Skin of body (tissue), 2 donors: ENCODE data around the gene SLC39A10. TPM values are rescaled to one million over a fixed set of nuclear protein-coding genes. Genes with fewer than 3 reads are reported as not detected.
"Not testable (repeated sequence)": the region's sequence is repeated elsewhere in the genome, so short reads cannot be mapped to it uniquely, and the experiment has no call there.

Experiments used
- DNase-seq: peaks from one replicate; lab custom pipeline; 2025; lab: John Stamatoyannopoulos, UW
- total RNA-seq: library from RNA; depleted of rRNA; stranded (reverse); fragments of >200 nt; gene quantifications from one replicate; pipeline ENCODE4 v1.2.3, GENCODE V29; 2014

Gene SLC39A10
- total RNA-seq, 1 donor from 2014 or later = 49.0 TPM

GRCh38 chr2:195671563-195671962, 14.5 kb downstream of the SLC39A10 start:
- no peak for DNase-seq

DNA sequence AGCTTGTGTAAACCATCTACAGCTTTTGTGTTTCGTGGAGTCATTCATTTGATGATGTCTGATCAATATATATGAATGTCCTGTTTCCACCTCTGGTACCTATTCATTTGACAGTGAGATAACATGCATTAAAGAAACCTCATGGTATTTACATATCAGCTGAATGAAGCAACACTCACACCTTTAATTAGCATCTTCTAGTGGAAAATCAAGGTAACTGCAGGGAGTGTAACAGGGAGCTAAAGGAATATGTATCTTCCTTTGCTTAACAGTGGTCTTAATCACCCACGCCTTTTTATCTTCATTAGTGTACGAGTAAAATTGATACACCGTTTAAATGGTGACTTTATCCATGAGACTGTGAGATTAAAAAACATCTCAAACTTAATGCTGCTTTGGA, 15.6 kb downstream of the SLC39A10 start:
- no peak for DNase-seq

DNA sequence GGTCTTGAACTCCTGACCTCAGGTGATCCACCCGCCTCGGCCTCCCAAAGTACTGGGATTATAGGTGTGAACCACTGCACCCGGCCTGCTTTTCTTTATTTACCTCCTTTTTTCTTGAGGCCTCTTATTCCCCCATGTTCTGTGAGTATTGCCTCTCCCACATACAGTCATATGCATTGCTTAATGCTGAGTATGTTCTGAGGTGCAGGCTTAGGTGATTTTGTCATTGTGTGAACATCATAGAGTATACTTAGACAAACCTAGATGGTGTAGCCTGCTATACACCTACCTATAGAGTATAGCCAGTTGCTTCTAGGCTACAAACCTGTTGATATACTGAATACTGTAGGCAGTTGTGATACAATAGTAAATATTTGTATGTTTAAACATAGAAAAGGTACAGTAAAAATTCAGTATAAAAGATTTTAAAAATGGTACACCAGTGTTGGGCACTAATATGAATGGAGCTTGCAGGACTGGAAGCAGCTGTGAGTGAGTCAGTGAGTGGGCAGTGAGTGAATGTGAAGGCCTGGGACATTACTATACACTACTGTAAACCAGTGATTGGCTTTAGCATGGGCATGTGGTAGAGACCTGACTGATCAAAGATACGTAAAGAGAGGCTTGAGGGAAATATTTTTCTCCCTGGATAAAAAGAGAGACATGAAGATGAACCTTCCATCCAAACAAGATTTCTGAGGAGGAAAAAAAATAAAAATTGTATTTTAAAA, 17.6 kb downstream of the SLC39A10 start:
- no peak for DNase-seq

GRCh38 chr2:195675783-195676427, 18.9 kb downstream of the SLC39A10 start:
- no peak for DNase-seq

GRCh38 chr2:195677290-195677689, 20.3 kb downstream of the SLC39A10 start:
- DNase-seq = no peak

- DNase-seq = no peak
Observed at GRCh38 chr2:195677884-195678283, 20.9 kb downstream of the SLC39A10 start.

DNA sequence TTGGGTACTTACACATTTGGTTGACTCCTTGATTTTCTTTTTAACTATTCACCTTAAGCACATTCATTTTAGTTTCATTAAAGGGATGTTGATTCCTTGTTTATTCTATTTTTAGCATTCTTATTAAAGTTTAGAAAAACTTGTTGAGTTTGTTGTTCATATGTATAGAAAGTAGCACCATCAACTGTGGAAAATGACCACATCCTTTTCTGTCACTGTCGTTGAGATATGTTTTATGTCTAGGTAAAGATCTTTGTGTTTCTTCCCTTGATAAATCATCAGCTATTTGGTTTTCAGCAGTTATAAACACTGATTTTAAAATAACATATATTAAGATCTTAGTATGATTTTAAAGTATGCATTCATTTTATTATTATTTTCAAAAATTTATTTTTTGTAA, 25.1 kb downstream of the SLC39A10 start:
- DNase-seq = no peak

DNA sequence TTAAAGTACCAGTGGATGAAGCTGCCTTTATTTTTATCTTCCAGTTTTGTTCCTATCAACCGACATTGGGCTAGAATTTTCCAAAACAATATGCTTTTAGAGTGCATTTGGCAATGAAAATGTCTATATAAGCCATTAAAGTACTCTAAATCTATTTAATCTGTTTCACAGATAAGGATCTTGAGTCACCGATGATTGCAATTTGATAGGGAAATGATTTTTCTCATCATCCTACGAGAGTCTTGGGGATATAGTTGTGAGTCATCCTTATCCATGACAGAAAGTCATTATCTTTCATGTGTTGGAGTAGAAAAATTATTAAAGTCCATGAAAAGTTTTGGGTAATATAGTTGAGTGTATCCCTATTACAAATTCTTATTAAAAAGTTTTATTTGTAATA, 26.1 kb downstream of the SLC39A10 start:
- DNase-seq = no peak

DNA sequence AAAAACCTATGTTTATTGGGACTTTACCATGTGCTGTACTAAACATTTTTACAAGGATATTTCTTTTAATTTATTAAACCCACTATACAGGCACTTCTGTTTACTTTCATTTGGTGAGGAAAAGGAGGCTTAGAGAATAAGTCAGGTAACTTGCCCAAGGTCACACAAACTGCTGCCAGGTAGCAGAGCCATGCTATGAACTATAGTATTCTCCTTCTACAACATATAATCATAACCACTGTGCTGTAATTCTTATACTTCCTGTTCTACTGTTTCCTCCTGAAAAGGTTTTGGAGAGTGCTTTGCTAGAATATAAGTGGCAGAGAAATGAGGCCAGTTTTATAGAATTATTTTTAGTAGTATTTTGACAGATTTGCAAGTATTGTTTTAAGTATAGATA, 29.5 kb downstream of the SLC39A10 start:
- DNase-seq = no peak

DNA sequence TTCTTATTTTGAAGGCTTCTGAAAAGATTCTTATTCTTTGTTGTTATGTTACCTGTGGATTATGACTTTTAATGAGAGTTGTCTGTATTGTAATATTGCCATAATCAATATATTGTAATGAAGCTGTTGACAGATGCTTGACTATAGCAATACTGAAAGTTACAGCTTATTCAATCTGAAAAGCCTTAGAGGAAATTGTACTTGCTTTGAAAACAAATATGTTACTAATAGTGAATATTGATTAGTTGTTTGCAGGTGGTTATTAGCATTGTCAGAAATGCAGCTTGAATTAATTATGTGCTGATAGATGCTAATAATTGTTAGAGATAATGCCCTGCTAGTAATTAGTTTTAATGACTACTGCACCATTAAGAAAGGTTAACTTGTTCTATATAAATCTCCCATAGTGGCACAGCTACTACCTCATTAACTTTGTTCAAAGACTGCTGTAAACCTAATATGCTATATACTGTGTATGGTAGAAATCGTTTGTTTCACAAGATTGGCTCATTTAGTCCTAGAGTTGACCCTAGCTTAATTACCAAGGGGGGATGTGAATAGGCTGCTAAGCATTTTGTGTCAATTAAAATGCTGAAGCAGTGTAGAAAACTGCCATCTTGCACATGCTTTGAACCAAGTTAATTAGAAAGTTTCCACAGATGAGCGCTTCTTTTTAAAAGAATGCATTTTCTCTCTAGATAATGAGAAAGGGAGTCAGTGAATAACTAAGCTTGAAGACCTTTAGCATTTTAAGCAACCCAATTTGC, 30.5 kb downstream of the SLC39A10 start:
- DNase-seq = no peak

GRCh38 chr2:195692531-195692930, 35.5 kb downstream of the SLC39A10 start:
- not testable (repeated sequence) for DNase-seq

DNA sequence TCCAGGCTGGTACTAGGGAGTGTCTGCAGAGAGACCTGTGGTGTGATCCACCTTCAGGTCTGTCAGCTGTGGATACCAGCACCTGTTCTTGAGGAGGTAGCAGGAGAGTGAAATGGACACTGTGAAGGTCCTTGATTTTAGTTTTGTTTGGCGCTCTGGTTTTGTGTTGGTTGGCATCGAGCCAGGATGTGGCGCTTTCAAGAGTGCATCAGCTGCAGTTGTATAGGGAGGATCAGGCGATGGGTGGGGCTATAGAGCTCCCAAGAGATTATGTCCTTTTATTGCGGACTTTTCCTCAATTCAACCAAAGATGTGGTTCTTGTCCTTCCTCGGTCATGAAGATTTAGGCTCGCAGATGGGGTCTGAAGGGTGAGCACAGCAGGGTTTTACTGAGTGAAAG, 37.5 kb downstream of the SLC39A10 start:
- DNase-seq = no peak

- no peak for DNase-seq
Observed at GRCh38 chr2:195695002-195695631, 38.1 kb downstream of the SLC39A10 start.

GRCh38 chr2:195696012-195696411, 39.0 kb downstream of the SLC39A10 start:
- no peak for DNase-seq

- no peak for DNase-seq
Observed at GRCh38 chr2:195697681-195698220, 40.7 kb downstream of the SLC39A10 start.

DNA sequence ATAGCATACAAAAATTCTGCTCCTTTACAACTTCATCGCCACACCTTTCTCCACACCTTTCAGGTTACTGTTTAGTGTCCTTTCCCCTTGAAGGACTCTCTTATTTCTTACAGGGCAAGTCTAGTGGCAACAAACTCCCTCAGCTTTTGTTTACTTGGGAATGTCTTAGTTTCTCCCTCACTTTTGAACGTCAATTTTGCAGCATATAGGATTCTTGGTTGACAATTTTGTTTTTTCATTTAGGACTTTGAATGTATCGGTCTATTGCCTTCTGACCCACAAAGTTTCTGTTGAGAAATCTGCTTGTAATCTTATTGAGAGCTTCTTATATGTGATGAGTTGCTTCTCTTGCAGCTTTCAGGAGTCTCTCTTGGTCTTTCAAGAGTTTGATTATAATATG, 43.5 kb downstream of the SLC39A10 start:
- no peak for DNase-seq

GRCh38 chr2:195706161-195706900, 49.3 kb downstream of the SLC39A10 start:
- DNase-seq = no peak

DNA sequence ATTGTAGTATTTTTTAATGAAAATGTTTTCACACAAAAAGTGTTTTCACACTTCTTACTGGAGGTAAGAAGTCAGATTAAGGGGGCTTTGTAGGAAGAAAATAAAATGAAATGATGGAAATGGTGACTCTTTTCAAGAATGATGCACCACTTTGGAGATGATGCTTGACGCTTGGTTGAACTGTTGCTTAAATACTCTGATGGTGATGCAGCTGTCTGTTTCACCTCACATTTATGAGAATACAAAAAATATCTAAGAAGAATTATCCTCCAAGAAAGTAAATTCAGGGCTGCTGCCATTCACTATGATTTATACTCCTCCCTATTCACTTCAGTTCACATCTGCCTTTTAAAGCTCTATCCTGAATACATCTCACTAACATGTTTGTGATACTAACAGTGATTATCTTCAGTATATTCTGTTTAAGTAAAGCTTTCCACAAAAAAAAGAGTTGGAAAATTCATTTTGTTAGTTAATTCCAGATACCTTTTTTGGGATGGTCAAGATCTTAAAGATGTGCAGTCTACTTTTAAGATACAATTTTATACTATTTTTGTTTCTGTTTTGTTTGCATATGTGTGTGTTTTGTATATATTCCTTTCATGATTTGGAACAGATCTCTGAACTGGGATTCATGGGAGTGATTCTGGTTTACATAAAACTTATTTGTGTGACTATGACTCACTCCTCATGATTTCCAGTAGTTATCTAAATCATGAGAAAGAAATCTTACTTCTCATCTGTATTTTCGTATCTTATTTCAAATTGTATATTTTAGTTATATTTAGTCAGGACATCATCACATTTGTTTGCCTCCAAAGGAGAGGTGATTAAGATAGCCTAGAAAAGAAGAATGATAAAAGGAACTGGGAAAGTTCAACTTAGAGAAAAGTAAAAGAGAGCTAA, 53.1 kb downstream of the SLC39A10 start:
- no peak for DNase-seq

DNA sequence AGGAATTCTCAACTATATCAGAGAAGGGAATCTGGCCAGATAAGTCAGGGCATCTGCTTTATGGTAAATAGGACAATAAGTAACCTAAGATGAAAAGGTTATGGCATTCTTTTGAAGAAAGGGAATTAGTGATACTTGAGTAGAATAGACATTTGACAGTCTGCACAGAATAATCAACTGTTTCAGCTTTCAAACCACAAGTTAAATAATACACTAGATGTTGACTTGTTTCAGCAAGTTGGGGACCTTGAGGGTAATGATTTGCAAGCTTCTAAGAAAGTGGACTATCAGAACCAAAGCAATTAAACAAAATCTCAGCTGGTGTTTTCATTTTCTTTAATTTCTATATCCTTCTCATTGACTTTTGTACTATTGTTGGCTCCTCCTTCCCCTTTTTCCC, 54.5 kb downstream of the SLC39A10 start:
- DNase-seq = no peak

DNA sequence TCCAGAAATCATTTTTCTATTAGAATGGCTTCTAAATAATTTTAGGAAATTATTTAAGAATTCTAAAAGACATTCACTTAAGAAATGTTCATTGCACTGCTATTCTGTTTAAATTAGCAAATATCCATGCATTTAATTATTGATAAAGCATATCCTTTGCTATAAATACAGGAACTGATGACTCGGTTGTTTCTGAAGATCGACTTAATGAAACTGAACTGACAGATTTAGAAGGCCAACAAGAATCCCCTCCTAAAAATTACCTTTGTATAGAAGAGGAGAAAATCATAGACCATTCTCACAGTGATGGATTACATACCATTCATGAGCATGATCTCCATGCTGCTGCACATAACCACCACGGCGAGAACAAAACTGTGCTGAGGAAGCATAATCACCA, 59.4 kb downstream of the SLC39A10 start:
- DNase-seq = no peak
